HEK293T (cell line): Measurements from ENCODE around the gene STK33.

ENCODE experiments used
- ARNT ChIP-seq: fragments of 450-650 bp; IDR thresholded peaks from 2 replicates; pipeline ENCODE4 v1.6.1; 2017; ENCODE audit warnings: mild to moderate bottlenecking
- BHLHE40 ChIP-seq: fragments of 450-650 bp; IDR thresholded peaks from 2 replicates; pipeline ENCODE4 v1.6.1; 2016; ENCODE audit warnings: mild to moderate bottlenecking, moderate library complexity, borderline replicate concordance
- ELF4 ChIP-seq: fragments of 450-650 bp; IDR thresholded peaks from 2 replicates; pipeline ENCODE4 v1.6.1; 2017; ENCODE audit warnings: antibody characterized with exemption
- FOXK2 ChIP-seq: fragments of 450-650 bp; IDR thresholded peaks from 2 replicates; pipeline ENCODE4 v1.6.1; 2016; ENCODE audit warnings: mild to moderate bottlenecking
- FOXM1 ChIP-seq: fragments of 450-650 bp; IDR thresholded peaks from 2 replicates; pipeline ENCODE4 v1.6.1; 2017; ENCODE audit warnings: mild to moderate bottlenecking, borderline replicate concordance
- L3MBTL2 ChIP-seq: fragments of 450-650 bp; conservative IDR thresholded peaks from 2 replicates; pipeline ENCODE4 v1.6.1; 2016; ENCODE audit warnings: mild to moderate bottlenecking
- NFRKB ChIP-seq: fragments of 450-650 bp; IDR thresholded peaks from 2 replicates; pipeline ENCODE4 v1.6.1; 2016; ENCODE audit warnings: mild to moderate bottlenecking, moderate library complexity
- SP1 ChIP-seq: fragments of 450-650 bp; IDR thresholded peaks from 2 replicates; pipeline ENCODE4 v1.6.1; 2017
- SUZ12 ChIP-seq: fragments of 450-650 bp; IDR thresholded peaks from 2 replicates; pipeline ENCODE4 v1.6.1; 2016; ENCODE audit warnings: mild to moderate bottlenecking
- TARDBP ChIP-seq: fragments of 450-650 bp; IDR thresholded peaks from 2 replicates; pipeline ENCODE4 v1.6.1; 2016
- ZNF384 ChIP-seq: fragments of 450-650 bp; IDR thresholded peaks from 2 replicates; pipeline ENCODE4 v1.6.1; 2016

DNA sequence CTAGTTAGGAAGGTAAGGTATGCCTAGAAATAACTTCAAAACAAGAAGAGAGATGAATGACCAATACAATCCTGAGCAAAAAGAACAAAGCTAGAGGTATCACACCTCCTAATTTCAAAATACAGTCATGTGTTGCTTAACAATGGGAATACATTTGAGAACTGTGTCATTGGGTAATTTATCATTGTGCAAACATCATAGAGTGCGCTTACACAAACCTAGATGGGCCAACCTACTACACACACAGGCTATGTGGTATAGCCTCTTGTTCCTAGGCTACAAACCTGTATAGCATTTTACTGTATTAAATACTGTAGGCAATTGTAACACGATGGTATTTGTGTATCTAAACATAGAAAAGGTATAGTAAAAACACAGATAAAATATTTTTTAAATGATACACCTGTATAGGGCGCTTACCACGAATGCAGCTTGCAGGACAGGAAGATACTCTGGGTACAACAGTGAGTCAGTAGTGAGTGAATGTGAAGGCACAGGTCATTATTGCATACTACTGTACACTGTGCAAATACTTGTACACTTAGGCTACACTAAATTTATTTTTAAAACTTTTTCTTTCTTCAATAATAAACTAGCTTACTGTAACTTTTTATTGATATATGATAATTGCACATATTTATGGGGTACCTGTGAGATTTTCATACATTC lies 48.2 kb downstream of the STK33 start:
- no peak for TF ChIP-seq SP1
- no peak for TF ChIP-seq ARNT
- TF ChIP-seq NFRKB, result no peak
- TF ChIP-seq FOXM1, result no peak
- no peak for TF ChIP-seq ELF4
- no peak for TF ChIP-seq L3MBTL2
- no peak for TF ChIP-seq FOXK2
- no peak for TF ChIP-seq SUZ12
- no peak for TF ChIP-seq BHLHE40
- no peak for TF ChIP-seq ZNF384
- TF ChIP-seq TARDBP, result no peak
